GM12873 (cell line): Measurements from ENCODE around the gene NFS1.

Source experiments
- TF ChIP-seq, protein P1 (sequence below): IDR thresholded peaks from 2 replicates; pipeline ENCODE4 v1.5.1; 2012; ENCODE audit warnings: low read depth, mild to moderate bottlenecking, moderate library complexity, low read length, control low read depth; ENCODE audit not compliant: insufficient read depth; ENCODE audit errors: missing control alignments

Gene NFS1

GRCh38 chr20:35716330-35716729, 17.2 kb upstream of the NFS1 start:
- TF ChIP-seq, protein P1, sequence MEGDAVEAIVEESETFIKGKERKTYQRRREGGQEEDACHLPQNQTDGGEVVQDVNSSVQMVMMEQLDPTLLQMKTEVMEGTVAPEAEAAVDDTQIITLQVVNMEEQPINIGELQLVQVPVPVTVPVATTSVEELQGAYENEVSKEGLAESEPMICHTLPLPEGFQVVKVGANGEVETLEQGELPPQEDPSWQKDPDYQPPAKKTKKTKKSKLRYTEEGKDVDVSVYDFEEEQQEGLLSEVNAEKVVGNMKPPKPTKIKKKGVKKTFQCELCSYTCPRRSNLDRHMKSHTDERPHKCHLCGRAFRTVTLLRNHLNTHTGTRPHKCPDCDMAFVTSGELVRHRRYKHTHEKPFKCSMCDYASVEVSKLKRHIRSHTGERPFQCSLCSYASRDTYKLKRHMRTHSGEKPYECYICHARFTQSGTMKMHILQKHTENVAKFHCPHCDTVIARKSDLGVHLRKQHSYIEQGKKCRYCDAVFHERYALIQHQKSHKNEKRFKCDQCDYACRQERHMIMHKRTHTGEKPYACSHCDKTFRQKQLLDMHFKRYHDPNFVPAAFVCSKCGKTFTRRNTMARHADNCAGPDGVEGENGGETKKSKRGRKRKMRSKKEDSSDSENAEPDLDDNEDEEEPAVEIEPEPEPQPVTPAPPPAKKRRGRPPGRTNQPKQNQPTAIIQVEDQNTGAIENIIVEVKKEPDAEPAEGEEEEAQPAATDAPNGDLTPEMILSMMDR: no peak

DNA sequence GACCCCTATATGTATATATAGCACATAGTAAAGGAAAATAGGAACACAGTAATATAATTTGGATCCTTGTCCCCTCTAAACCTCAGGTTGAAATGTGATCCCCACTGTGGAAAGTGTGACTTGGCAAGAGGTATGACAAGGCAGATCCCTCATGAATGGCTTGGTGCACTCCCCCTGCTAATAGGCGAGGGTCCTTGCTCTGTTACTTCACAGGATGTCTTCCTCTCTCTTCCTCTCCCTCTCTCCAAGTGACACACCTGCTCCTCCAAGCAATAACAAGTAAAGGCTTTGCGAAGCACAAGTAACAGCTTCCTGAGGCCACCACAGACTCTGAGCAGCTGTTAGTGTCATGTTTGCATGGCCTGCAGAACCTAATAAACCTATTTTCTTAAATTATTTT, 16.5 kb upstream of the NFS1 start:
- TF ChIP-seq, protein P1: no peak

GRCh38 chr20:35714127-35714526, 15.0 kb upstream of the NFS1 start:
- TF ChIP-seq, protein P1: no peak

GRCh38 chr20:35711588-35712209, 12.5 kb upstream of the NFS1 start:
- TF ChIP-seq, protein P1: no peak

GRCh38 chr20:35710884-35711587, 11.9 kb upstream of the NFS1 start:
- TF ChIP-seq, protein P1: no peak

DNA sequence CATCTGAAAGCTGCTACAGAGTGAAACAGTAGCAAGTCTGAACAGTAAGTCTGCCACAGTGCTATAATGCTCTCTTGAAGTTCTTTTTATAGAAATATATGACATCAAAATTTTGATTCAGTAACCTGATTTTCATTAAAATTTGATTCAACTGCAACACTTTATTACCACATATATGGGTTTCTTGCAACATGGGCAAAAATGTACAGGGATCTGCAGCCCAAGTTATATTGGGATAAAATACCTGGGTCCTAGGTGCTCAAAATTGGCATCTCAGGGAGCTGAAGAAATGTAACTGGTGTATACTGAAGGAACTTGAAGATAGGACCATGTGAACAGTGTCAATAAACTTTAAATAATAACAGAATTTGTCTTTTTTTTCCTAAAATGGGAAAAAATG, 10.9 kb upstream of the NFS1 start:
- TF ChIP-seq, protein P1: no peak

DNA sequence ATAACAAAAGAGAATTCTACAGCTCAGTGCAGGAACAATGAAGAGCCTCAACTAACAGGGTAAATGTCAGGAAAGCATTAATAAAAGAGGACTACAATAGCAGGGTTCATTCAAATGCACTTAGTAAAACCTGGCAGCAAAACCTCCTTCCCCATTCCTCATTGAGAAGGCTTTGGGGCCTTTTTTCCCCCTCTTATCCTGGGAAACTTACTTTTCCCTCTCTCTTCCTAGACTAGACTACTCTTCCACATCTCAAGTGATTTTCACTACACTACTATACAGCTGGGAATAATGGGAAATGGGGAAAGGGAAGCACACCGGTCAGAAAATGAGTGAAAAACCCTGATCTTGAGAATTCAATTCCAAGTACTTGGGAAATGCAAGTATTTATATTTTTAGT, 10.1 kb upstream of the NFS1 start:
- TF ChIP-seq, protein P1: no peak
